GM23338 (cell line): Measurements from ENCODE around the gene TMEM107. TPM values are rescaled to one million over a fixed set of nuclear protein-coding genes. Genes with fewer than 3 reads are reported as not detected.

Source experiments
- ATAC-seq: fragments of 200-7000 bp; cut with Tn5 transposase; 3 replicates; pipeline ENCODE4 v1.9.1; 2020
- DNase-seq: peaks from one replicate; pipeline ENCODE4 v3.0.0-alpha.2; 2015; ENCODE audit warnings: low spot score
- H2AFZ ChIP-seq: fragments of 200-600 bp; sonication (generic); 2 replicates; pipeline ENCODE4 v1.8.0; 2016; ENCODE audit warnings: antibody characterized with exemption, mild to moderate bottlenecking, moderate library complexity
- H3F3A ChIP-seq: fragments of 200-600 bp; sonication (generic); replicated peaks from 2 replicates; pipeline ENCODE4 v1.8.0; 2017; ENCODE audit warnings: antibody characterized with exemption, mixed run types, low read depth
- H3K27ac ChIP-seq: fragments of 200-600 bp; sonication (generic); 2 replicates; pipeline ENCODE4 v1.6.1; 2016; ENCODE audit warnings: low read depth
- H3K27me3 ChIP-seq: fragments of 200-600 bp; sonication (generic); 2 replicates; pipeline ENCODE4 v1.8.0; 2016; ENCODE audit warnings: mild to moderate bottlenecking, mixed run types, moderate library complexity; ENCODE audit not compliant: insufficient read depth
- H3K36me3 ChIP-seq: fragments of 200-600 bp; sonication (generic); 2 replicates; pipeline ENCODE4 v1.8.0; 2016; ENCODE audit warnings: mild to moderate bottlenecking; ENCODE audit not compliant: insufficient read depth
- H3K4me1 ChIP-seq: fragments of 200-600 bp; sonication (generic); 2 replicates; pipeline ENCODE4 v1.8.0; 2016; ENCODE audit warnings: mild to moderate bottlenecking, moderate library complexity; ENCODE audit not compliant: insufficient read depth
- H3K4me2 ChIP-seq: fragments of 200-600 bp; sonication (generic); 2 replicates; pipeline ENCODE4 v1.7.1; 2017; ENCODE audit warnings: mixed run types
- H3K4me3 ChIP-seq: fragments of 200-600 bp; sonication (generic); 2 replicates; pipeline ENCODE4 v1.6.1; 2016; ENCODE audit warnings: mixed run types
- H3K79me2 ChIP-seq: fragments of 200-600 bp; sonication (generic); replicated peaks from 2 replicates; pipeline ENCODE4 v1.8.0; 2017; ENCODE audit warnings: mild to moderate bottlenecking; ENCODE audit not compliant: insufficient read depth
- H3K9me2 ChIP-seq: fragments of 200-600 bp; sonication (generic); 2 replicates; pipeline ENCODE4 v1.8.0; 2017; ENCODE audit not compliant: insufficient read depth
- H4K20me1 ChIP-seq: fragments of 200-600 bp; sonication (generic); replicated peaks from 2 replicates; pipeline ENCODE4 v1.8.0; 2017; ENCODE audit warnings: mild to moderate bottlenecking; ENCODE audit not compliant: insufficient read depth
- H3K27ac Mint-ChIP-seq: 2 replicates; pipeline ENCODE4 v1.8.0; 2020; ENCODE audit warnings: inconsistent platforms, mild to moderate bottlenecking, moderate library complexity, mixed read lengths
- H3K27me3 Mint-ChIP-seq: 3 replicates; pipeline ENCODE4 v1.8.0; 2022; ENCODE audit warnings: low read depth, mild to moderate bottlenecking, moderate library complexity, mixed read lengths, inconsistent platforms; ENCODE audit not compliant: insufficient read depth, poor library complexity
- H3K36me3 Mint-ChIP-seq: 3 replicates; pipeline ENCODE4 v1.8.0; 2021; ENCODE audit warnings: low read depth, mild to moderate bottlenecking, inconsistent platforms, moderate library complexity, mixed read lengths
- H3K4me1 Mint-ChIP-seq: 3 replicates; pipeline ENCODE4 v1.8.0; 2020; ENCODE audit warnings: mild to moderate bottlenecking, inconsistent platforms, mixed read lengths
- H3K4me3 Mint-ChIP-seq: 3 replicates; pipeline ENCODE4 v1.8.0; 2021; ENCODE audit warnings: moderate library complexity, mild to moderate bottlenecking, inconsistent platforms, mixed read lengths
- H3K9me3 Mint-ChIP-seq: 3 replicates; pipeline ENCODE4 v1.8.0; 2020; ENCODE audit warnings: moderate library complexity, mild to moderate bottlenecking, inconsistent platforms, mixed read lengths
- EZH2 ChIP-seq: fragments of 200-600 bp; sonication (generic); IDR thresholded peaks from one replicate; pipeline ENCODE4 v1.8.0; 2017; ENCODE audit warnings: antibody characterized with exemption, mild to moderate bottlenecking, low read depth; ENCODE audit not compliant: unreplicated experiment
- NANOG ChIP-seq: IDR thresholded peaks from 2 replicates; pipeline ENCODE4 v1.6.1; 2016; ENCODE audit warnings: antibody characterized with exemption, borderline replicate concordance
- STAT1 ChIP-seq: IDR thresholded peaks from one replicate; pipeline ENCODE4 v1.6.1; 2016; ENCODE audit warnings: antibody characterized with exemption; ENCODE audit not compliant: unreplicated experiment
- ZNF462 ChIP-seq: fragments of 250-450 bp; sonication (Bioruptor Pico); IDR thresholded peaks from 2 replicates; pipeline ENCODE4 v1.5.0; 2020; ENCODE audit warnings: mild to moderate bottlenecking, moderate library complexity
- polyA plus RNA-seq: library from polyadenylated mRNA; unstranded; fragments of >200 nt; fragmentation: Nextera tagmentation; extraction: Ambion mirVana; gene quantifications from 2 replicates; pipeline ENCODE4 v1.2.1, GENCODE V29; 2016
- total RNA-seq: library from RNA; depleted of rRNA; stranded (reverse); fragments of >200 nt; shearing (Covaris generic); gene quantifications from 2 replicates; pipeline ENCODE4 v1.2.3, GENCODE V29; 2014

Gene TMEM107
- total and polyA plus RNA-seq, 2 experiments from 2014 or later, result 10.8 to 20.4 TPM

- TF ChIP-seq NANOG, result no peak
- TF ChIP-seq ZNF462 (CRISPR knock-in tag), result no peak
- no peak for TF ChIP-seq STAT1
- no peak for TF ChIP-seq EZH2
- no peak overlapping the region for H3K4me2 ChIP-seq
- H3K27ac ChIP-seq, result no peak overlapping the region
- Mint-ChIP-seq H3K9me3 (no peaks in the 10 kb centered on the region; the same call in 2 of the 3 replicates), H3K27me3 (peaks cover 12% of the 10 kb centered on the region), H3K4me1 (peaks cover 12% of the 10 kb centered on the region), H3K36me3 (peaks cover 19% of the 10 kb centered on the region), H3K27ac (no peak overlapping the region), H3K4me3 (no peak overlapping the region; the same call in 2 of the 3 replicates)
- H3K27me3 ChIP-seq, result no peaks in the 10 kb centered on the region
- no peak overlapping the region for H2AFZ ChIP-seq
- DNase-seq (no peak), ATAC-seq (no peak)
- H3F3A ChIP-seq, result peaks cover 18% of the 10 kb centered on the region
- H3K4me3 ChIP-seq, result no peak overlapping the region
- H3K36me3 ChIP-seq, result peaks cover 1% of the 10 kb centered on the region
- peaks cover 14% of the 10 kb centered on the region; the same call in 1 of the 2 replicates for H4K20me1 ChIP-seq
- H3K79me2 ChIP-seq, result peaks cover 24% of the 10 kb centered on the region
- peaks cover 12% of the 10 kb centered on the region for H3K4me1 ChIP-seq
- H3K9me2 ChIP-seq, result no peaks in the 10 kb centered on the region
These were observed 36.4 kb upstream of the TMEM107 start for GRCh38 chr17:8212312-8213180.
